ENCODE results near the gene OSBPL5. TPM values are rescaled to one million over a fixed set of nuclear protein-coding genes. Genes with fewer than 3 reads are reported as not detected.

OSBPL5 gene
- total and polyA plus RNA-seq, 2 donors: 22.4 to 40.5 TPM

DNA sequence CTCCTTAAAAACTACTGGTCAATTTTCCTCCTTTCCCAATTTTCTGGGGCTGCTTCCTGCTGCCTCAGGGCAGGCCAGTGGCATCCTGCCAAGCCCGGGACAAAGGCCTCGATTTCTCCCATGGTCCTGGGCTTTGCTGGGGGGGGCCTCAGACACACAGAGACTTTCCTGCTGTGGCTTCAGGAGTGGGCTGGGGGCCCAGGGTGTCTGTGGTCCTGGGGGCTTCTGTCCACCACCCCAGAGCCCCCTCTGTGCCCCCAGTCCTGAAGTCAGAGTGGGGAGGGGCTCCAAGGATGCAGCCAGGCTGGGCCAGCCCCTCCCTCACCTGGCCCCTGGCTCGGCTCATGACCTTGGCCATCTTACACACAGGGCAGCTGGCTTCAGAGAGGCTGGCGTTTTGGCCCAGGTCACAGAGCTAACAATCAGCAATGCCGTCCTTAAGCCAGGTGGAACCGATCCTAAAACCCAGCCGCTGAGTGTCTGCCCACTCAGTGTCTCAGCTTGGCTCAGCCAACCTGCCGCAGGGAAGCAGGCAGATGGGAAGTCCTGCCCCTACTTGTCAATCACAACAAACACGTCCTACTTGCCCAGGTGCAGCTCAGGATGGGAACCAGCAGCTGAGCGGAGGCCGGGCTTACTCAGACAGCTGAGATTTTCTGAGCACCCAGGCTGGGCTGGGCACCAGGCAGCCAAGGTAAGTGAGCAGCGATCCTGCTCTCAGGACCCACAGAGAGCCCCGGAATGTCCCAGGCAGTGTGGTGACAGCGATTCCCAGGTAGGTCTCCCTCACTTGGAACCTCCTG lies 34.6 kb downstream of the OSBPL5 start:
- no peak for DNase-seq (ENCODE audit: extremely low spot score)
- no peak overlapping the region for H3K4me3 ChIP-seq (ENCODE audit: low read depth, low read length)
- H3K4me1 ChIP-seq (ENCODE audit: insufficient read depth): no peaks in the 10 kb centered on the region
- no peaks in the 10 kb centered on the region for H3K36me3 ChIP-seq (ENCODE audit: insufficient read depth)
- H3K27ac ChIP-seq (ENCODE audit: low read depth): no peak overlapping the region
- WGBS: 71% methylated on average over 14 of the region's 14 CpGs

- H3K4me1 ChIP-seq (ENCODE audit: insufficient read depth): no peaks in the 10 kb centered on the region
- DNase-seq (ENCODE audit: extremely low spot score): no peak
- 84% methylated on average over 21 of the region's 21 CpGs for WGBS
- H3K36me3 ChIP-seq (ENCODE audit: insufficient read depth): no peaks in the 10 kb centered on the region
- H3K4me3 ChIP-seq (ENCODE audit: low read depth, low read length): no peak overlapping the region
- H3K27ac ChIP-seq (ENCODE audit: low read depth): no peak overlapping the region
These were observed 35.4 kb downstream of the OSBPL5 start for GRCh38 chr11:3129591-3130268.

DNA sequence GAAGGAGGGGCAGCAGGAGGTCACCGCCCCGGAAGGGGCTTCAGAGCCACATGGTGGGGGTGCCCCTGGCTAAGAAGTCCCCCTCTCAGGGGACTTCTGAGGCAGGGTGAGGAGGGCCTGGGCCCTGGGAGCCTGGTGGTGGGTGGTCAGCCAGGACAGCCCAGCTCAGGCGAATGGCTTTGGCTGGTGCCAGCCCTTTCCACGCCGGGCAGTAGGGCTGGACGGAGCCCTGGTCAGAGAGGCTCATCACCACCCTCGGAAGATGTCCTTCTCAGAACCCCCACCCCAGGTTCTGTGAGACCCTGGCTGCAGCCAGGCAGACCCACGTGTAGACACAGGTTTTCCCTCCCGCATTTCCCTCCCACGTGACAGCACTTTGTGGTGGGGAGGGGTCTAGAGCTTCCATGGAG lies 35.9 kb downstream of the OSBPL5 start:
- DNase-seq (ENCODE audit: extremely low spot score): no peak
- no peak overlapping the region for H3K4me3 ChIP-seq (ENCODE audit: low read depth, low read length)
- no peaks in the 10 kb centered on the region for H3K4me1 ChIP-seq (ENCODE audit: insufficient read depth)
- WGBS: 74% methylated on average over 10 of the region's 10 CpGs
- H3K27ac ChIP-seq (ENCODE audit: low read depth): no peak overlapping the region
- H3K36me3 ChIP-seq (ENCODE audit: insufficient read depth): no peaks in the 10 kb centered on the region

DNA sequence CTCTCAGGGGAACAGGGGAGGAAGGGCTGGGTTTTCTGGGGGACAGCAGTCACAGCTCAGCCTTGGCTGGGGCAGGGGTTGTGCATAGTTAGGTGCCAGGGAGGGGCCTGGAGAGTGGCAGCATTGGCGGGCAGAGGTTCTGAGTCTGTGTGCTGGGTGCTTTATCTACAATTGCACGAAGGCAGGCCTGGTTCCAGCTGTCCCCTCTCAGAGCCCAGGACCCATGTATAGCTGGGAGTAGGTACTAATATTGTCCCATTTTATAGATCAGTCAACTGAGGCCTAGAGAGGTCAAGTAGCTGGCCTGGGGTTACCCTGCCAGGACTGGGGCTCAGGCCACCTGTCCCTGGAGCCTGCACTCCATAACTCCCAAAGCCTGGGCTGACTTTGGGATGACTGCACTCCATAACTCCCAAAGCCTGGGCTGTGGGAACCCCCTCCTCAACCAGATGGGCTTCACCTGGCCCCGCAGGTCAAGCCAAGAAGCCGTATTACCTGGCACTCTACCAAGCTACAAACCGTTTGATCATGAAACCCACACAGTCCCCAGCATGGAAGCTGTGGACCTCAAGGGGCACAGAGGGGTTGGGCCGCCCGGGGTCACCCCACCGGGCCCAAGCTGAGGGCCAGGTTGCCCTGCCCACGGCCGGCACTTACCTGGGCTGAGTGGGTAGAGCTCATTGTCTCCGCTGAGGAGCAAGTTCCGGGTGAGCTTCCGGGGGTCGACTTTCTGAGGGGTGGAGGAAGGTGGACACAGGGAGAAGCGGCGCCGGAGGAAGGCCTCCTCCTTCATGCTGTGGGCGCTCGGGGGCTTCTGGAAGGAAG lies 36.5 kb downstream of the OSBPL5 start:
- H3K4me1 ChIP-seq (ENCODE audit: insufficient read depth): no peaks in the 10 kb centered on the region
- WGBS: 90% methylated on average over 19 of the region's 19 CpGs
- no peak overlapping the region for H3K4me3 ChIP-seq (ENCODE audit: low read depth, low read length)
- H3K36me3 ChIP-seq (ENCODE audit: insufficient read depth): no peaks in the 10 kb centered on the region
- DNase-seq (ENCODE audit: extremely low spot score): no peak
- H3K27ac ChIP-seq (ENCODE audit: low read depth): no peak overlapping the region

- 64% methylated on average over 16 of the region's 16 CpGs for WGBS
- Histone ChIP-seq H3K4me1 (ENCODE audit: insufficient read depth) (no peaks in the 10 kb centered on the region), H3K36me3 (ENCODE audit: insufficient read depth) (no peaks in the 10 kb centered on the region), H3K27ac (ENCODE audit: low read depth) (no peak overlapping the region), H3K4me3 (ENCODE audit: low read depth, low read length) (no peak overlapping the region)
- DNase-seq (ENCODE audit: extremely low spot score): no peak
These were observed 37.3 kb downstream of the OSBPL5 start for GRCh38 chr11:3127706-3128355.

DNA sequence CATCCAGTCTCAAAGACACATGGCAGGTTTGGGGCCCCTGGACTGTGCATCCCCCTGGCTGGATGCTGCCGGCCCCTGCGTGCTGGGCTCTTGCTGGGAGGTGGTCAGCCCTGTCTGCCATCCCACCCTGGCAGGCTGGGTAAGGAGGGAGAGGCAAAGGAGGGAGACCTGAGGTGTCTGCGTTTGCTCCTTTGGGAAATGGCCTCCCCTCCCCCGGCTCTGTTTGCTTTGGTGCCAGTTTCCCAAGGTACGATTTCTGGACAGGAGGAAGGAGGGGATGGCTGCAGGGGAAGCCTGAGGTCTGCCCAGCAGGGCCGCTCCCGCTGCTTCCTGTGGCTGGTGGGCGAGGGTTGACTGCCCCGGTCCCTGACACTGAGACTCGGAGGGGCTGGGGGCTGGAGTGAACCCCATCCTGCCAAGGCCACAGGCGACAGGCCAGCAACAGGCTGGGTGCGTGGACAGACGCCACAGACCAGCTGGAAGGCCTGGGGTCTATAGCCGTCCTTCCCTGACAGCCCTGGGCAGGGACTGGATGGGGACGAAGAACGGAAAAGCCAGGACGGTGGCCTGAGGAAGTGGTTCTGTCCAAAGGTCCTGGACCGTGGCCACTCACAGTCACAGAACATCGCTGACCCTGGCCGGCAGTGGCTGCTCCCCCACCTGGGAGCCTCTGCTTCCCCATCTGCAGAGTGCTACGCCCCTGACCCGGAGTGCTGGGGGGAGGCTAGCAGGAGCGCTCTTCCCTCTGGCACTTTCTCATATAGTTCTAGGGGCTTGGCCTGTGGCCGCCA lies 38.0 kb downstream of the OSBPL5 start:
- no peak for DNase-seq (ENCODE audit: extremely low spot score)
- Histone ChIP-seq H3K36me3 (ENCODE audit: insufficient read depth) (no peaks in the 10 kb centered on the region), H3K4me1 (ENCODE audit: insufficient read depth) (no peaks in the 10 kb centered on the region), H3K27ac (ENCODE audit: low read depth) (no peak overlapping the region), H3K4me3 (ENCODE audit: low read depth, low read length) (no peak overlapping the region)
- 80% methylated on average over 24 of the region's 24 CpGs for WGBS

- DNase-seq (ENCODE audit: extremely low spot score): no peak
- Histone ChIP-seq H3K4me3 (ENCODE audit: low read depth, low read length) (no peak overlapping the region), H3K4me1 (ENCODE audit: insufficient read depth) (no peaks in the 10 kb centered on the region), H3K36me3 (ENCODE audit: insufficient read depth) (no peaks in the 10 kb centered on the region), H3K27ac (ENCODE audit: low read depth) (no peak overlapping the region)
- WGBS: 83% methylated on average over 21 of the region's 21 CpGs
These were observed 38.8 kb downstream of the OSBPL5 start for GRCh38 chr11:3126207-3126865.

DNA sequence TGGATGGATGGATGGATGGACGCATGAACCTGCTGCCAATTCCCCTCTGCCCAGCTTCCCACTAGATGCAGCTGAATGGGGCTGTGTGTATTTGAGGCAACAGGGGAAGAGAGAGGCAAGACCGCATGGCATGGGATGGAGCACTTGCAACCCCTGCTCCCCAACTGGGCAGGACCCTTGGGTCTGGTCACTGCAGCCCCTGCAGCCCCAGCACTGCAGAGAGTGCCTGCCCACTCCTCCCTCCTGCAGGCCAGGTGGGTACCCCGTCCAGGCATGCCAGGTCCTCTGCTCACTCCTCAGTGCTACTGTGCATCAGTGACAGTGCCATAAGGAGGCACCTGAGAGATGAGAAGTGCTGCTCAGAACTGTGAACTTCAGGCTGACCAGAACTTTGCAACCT lies 40.3 kb downstream of the OSBPL5 start:
- Histone ChIP-seq H3K4me3 (ENCODE audit: low read depth, low read length) (no peak overlapping the region), H3K36me3 (ENCODE audit: insufficient read depth) (no peaks in the 10 kb centered on the region), H3K27ac (ENCODE audit: low read depth) (no peak overlapping the region), H3K4me1 (ENCODE audit: insufficient read depth) (no peaks in the 10 kb centered on the region)
- DNase-seq (ENCODE audit: extremely low spot score): no peak
- 78% methylated on average over 3 of the region's 3 CpGs for WGBS

- 74% methylated on average over 19 of the region's 19 CpGs for WGBS
- H3K36me3 ChIP-seq (ENCODE audit: insufficient read depth): no peaks in the 10 kb centered on the region
- DNase-seq (ENCODE audit: extremely low spot score): no peak
- H3K4me1 ChIP-seq (ENCODE audit: insufficient read depth): no peaks in the 10 kb centered on the region
- peak overlapping the region; percentile 18 for H3K27ac ChIP-seq (ENCODE audit: low read depth)
- H3K4me3 ChIP-seq (ENCODE audit: low read depth, low read length): no peak overlapping the region
These were observed 41.1 kb downstream of the OSBPL5 start for GRCh38 chr11:3123761-3124733.

- no peaks in the 10 kb centered on the region for H3K36me3 ChIP-seq (ENCODE audit: insufficient read depth)
- H3K4me3 ChIP-seq (ENCODE audit: low read depth, low read length): no peak overlapping the region
- H3K4me1 ChIP-seq (ENCODE audit: insufficient read depth): no peaks in the 10 kb centered on the region
- WGBS: 45% methylated on average over 19 of the region's 19 CpGs
- H3K27ac ChIP-seq (ENCODE audit: low read depth): no peak overlapping the region
- no peak for DNase-seq (ENCODE audit: extremely low spot score)
These were observed 41.8 kb downstream of the OSBPL5 start for GRCh38 chr11:3123305-3123704.

GRCh38 chr11:3122775-3123201 lies 42.3 kb downstream of the OSBPL5 start:
- Histone ChIP-seq H3K27ac (ENCODE audit: low read depth) (no peak overlapping the region), H3K36me3 (ENCODE audit: insufficient read depth) (no peaks in the 10 kb centered on the region), H3K4me3 (ENCODE audit: low read depth, low read length) (no peak overlapping the region), H3K4me1 (ENCODE audit: insufficient read depth) (no peaks in the 10 kb centered on the region)
- no peak for DNase-seq (ENCODE audit: extremely low spot score)
- 91% methylated on average over 13 of the region's 13 CpGs for WGBS

All from urinary bladder (tissue), 4 donors.